ENCODE measurements around the gene CNOT2. TPM values are rescaled to one million over a fixed set of nuclear protein-coding genes. Genes with fewer than 3 reads are reported as not detected.
"Not testable (repeated sequence)": the region's sequence is repeated elsewhere in the genome, so short reads cannot be mapped to it uniquely, and the experiment has no call there.

Gene CNOT2
- total RNA-seq, 4 donors from 2014 or later, result 115 to 263 (median 157) TPM

GRCh38 chr12:70383484-70383883, 140.3 kb downstream of the CNOT2 start:
- Histone ChIP-seq H3K36me3 (no peaks in the 10 kb centered on the region), H3K4me3 (no peak overlapping the region), H3K27ac (no peak overlapping the region), H3K4me1 (no peaks in the 10 kb centered on the region), H3K27me3 (no peaks in the 10 kb centered on the region), H3K9me3 (no peaks in the 10 kb centered on the region)
- no peak for DNase-seq
- TF ChIP-seq CTCF (IDR thresholded peaks at IDR 0.05), result no peak
- TF ChIP-seq POLR2A (IDR thresholded peaks at IDR 0.05), result no peak

GRCh38 chr12:70383886-70384285, 140.7 kb downstream of the CNOT2 start:
- H3K27ac ChIP-seq, result no peak overlapping the region
- no peaks in the 10 kb centered on the region for H3K27me3 ChIP-seq
- no peaks in the 10 kb centered on the region for H3K4me1 ChIP-seq
- H3K36me3 ChIP-seq, result no peaks in the 10 kb centered on the region
- TF ChIP-seq POLR2A (IDR thresholded peaks at IDR 0.05) (no peak), CTCF (IDR thresholded peaks at IDR 0.05) (no peak)
- DNase-seq, result no peak
- no peak overlapping the region for H3K4me3 ChIP-seq
- no peaks in the 10 kb centered on the region for H3K9me3 ChIP-seq

- DNase-seq, result no peak
- Histone ChIP-seq H3K4me1 (no peaks in the 10 kb centered on the region), H3K27me3 (no peaks in the 10 kb centered on the region), H3K4me3 (no peak overlapping the region), H3K27ac (no peak overlapping the region), H3K36me3 (no peaks in the 10 kb centered on the region), H3K9me3 (peaks cover 0 to 7% (median 0%) of the 10 kb centered on the region in 4 donors)
- TF ChIP-seq POLR2A (IDR thresholded peaks at IDR 0.05) (no peak), CTCF (IDR thresholded peaks at IDR 0.05) (no peak)
Measured at GRCh38 chr12:70386771-70387170, 143.5 kb downstream of the CNOT2 start.

- Histone ChIP-seq H3K27ac (no peak overlapping the region), H3K4me1 (no peaks in the 10 kb centered on the region), H3K4me3 (no peak overlapping the region), H3K36me3 (no peaks in the 10 kb centered on the region), H3K27me3 (no peaks in the 10 kb centered on the region), H3K9me3 (peaks cover 0 to 7% (median 0%) of the 10 kb centered on the region in 4 donors)
- no peak for DNase-seq
- TF ChIP-seq POLR2A (IDR thresholded peaks at IDR 0.05) (no peak), CTCF (IDR thresholded peaks at IDR 0.05) (no peak)
Measured at GRCh38 chr12:70389678-70390077, 146.4 kb downstream of the CNOT2 start.

GRCh38 chr12:70392631-70393030, 149.4 kb downstream of the CNOT2 start:
- not testable (repeated sequence) for DNase-seq, H3K4me1 ChIP-seq, H3K9me3 ChIP-seq, H3K27me3 ChIP-seq, H3K4me3 ChIP-seq, H3K27ac ChIP-seq, H3K36me3 ChIP-seq

- H3K27ac ChIP-seq, result no peak overlapping the region
- no peaks in the 10 kb centered on the region for H3K36me3 ChIP-seq
- peaks cover 0 to 7% (median 0%) of the 10 kb centered on the region in 4 donors for H3K9me3 ChIP-seq
- TF ChIP-seq POLR2A (IDR thresholded peaks at IDR 0.05) (no peak), CTCF (IDR thresholded peaks at IDR 0.05) (no peak)
- no peaks in the 10 kb centered on the region for H3K27me3 ChIP-seq
- H3K4me3 ChIP-seq, result no peak overlapping the region
- H3K4me1 ChIP-seq, result no peaks in the 10 kb centered on the region
- DNase-seq, result no peak
Measured at GRCh38 chr12:70393787-70394499, 150.7 kb downstream of the CNOT2 start.

All from Peyer's patch (tissue), 4 donors.